Dermis blood vessel endothelial cell (primary cell): ENCODE measurements around the gene ESYT2. TPM values are rescaled to one million over a fixed set of nuclear protein-coding genes. Genes with fewer than 3 reads are reported as not detected.

Experiments used
- DNase-seq: peaks from one replicate; pipeline ENCODE4 v3.0.0; 2010
- total RNA-seq: library from RNA; depleted of rRNA; stranded (reverse); fragments of >200 nt; gene quantifications from 2 replicates; pipeline ENCODE4 v1.2.3, GENCODE V29; 2014

Gene ESYT2
- total RNA-seq, 1 donor from 2014 or later: 67.6 TPM

GRCh38 chr7:158825628-158826289, 3.5 kb downstream of the ESYT2 start:
- no peak for DNase-seq

- DNase-seq: no peak
These were observed 5.3 kb downstream of the ESYT2 start for GRCh38 chr7:158824028-158824427.

- DNase-seq: peak; percentile 85
These were observed 7.9 kb downstream of the ESYT2 start for GRCh38 chr7:158821171-158822031.

- DNase-seq: peak; percentile 26
These were observed 8.7 kb downstream of the ESYT2 start for GRCh38 chr7:158820656-158821055.

- no peak for DNase-seq
These were observed 9.6 kb downstream of the ESYT2 start for GRCh38 chr7:158819571-158820203.

- DNase-seq: peak; percentile 99
These were observed 10.7 kb downstream of the ESYT2 start for GRCh38 chr7:158818325-158819213.

- no peak for DNase-seq
These were observed 12.3 kb downstream of the ESYT2 start for GRCh38 chr7:158816995-158817394.

- no peak for DNase-seq
These were observed 13.0 kb downstream of the ESYT2 start for GRCh38 chr7:158816271-158816670.

- no peak for DNase-seq
These were observed 13.5 kb downstream of the ESYT2 start for GRCh38 chr7:158815800-158816128.

- no peak for DNase-seq
These were observed 14.1 kb downstream of the ESYT2 start for GRCh38 chr7:158815083-158815799.

- no peak for DNase-seq
These were observed 14.7 kb downstream of the ESYT2 start for GRCh38 chr7:158814637-158815036.

GRCh38 chr7:158812684-158813083, 16.6 kb downstream of the ESYT2 start:
- DNase-seq: no peak

- DNase-seq: no peak
These were observed 17.4 kb downstream of the ESYT2 start for GRCh38 chr7:158811894-158812293.

- no peak for DNase-seq
These were observed 17.8 kb downstream of the ESYT2 start for GRCh38 chr7:158811461-158811860.

- DNase-seq: no peak
These were observed 18.5 kb downstream of the ESYT2 start for GRCh38 chr7:158810846-158811245.

GRCh38 chr7:158809596-158809995, 19.7 kb downstream of the ESYT2 start:
- no peak for DNase-seq

GRCh38 chr7:158808126-158808525, 21.2 kb downstream of the ESYT2 start:
- DNase-seq: no peak

- DNase-seq: no peak
These were observed 23.4 kb downstream of the ESYT2 start for GRCh38 chr7:158805937-158806336.

GRCh38 chr7:158805414-158805813, 23.9 kb downstream of the ESYT2 start:
- no peak for DNase-seq

- no peak for DNase-seq
These were observed 25.0 kb downstream of the ESYT2 start for GRCh38 chr7:158804335-158804734.

GRCh38 chr7:158803367-158803969, 25.8 kb downstream of the ESYT2 start:
- DNase-seq: no peak
